Left colon (tissue), 2 donors: ENCODE data around the gene AKR1B1. TPM values are rescaled to one million over a fixed set of nuclear protein-coding genes. Genes with fewer than 3 reads are reported as not detected.
A peak's percentile ranks its signal among the peaks of the same experiment; 100 is the strongest.

ENCODE experiments used
- ATAC-seq: fragments of 200-7000 bp; cut with Tn5 transposase; one replicate; pipeline ENCODE4 v1.9.1; 2020; ENCODE audit warnings: mild to moderate bottlenecking, moderate library complexity
- DNase-seq, 2 donors: peaks; one replicate each; pipeline ENCODE4 v3.0.0-alpha.2; 2020
- intact Hi-C, 2 donors: fragments of 100-400 bp; cut with DNase I in 1 of 2; cut with micrococcal nuclease in 1 of 2; formaldehyde crosslinking; loops; one replicate each; pipeline versions ENCODE4 v1.11.2 to v1.14.0; 2022; cut with DNase I, micrococcal nuclease
- total RNA-seq, 2 donors: library from RNA; stranded (reverse); fragmentation: NEBNext Ultra II Directional; extraction: Animal tissue kit (Norgen Biotek cat#: 25700); gene quantifications; one replicate each; pipeline ENCODE4 v1.2.1, GENCODE V29; 2021
- donor health status: DM: no; HTN: no; CAD: no.
- donor health status: DM: yes; HTN: yes; CAD: no.

The AKR1B1 gene
- total RNA-seq, 2 donors from 2014 or later = 12.7 to 26.8 TPM

DNA sequence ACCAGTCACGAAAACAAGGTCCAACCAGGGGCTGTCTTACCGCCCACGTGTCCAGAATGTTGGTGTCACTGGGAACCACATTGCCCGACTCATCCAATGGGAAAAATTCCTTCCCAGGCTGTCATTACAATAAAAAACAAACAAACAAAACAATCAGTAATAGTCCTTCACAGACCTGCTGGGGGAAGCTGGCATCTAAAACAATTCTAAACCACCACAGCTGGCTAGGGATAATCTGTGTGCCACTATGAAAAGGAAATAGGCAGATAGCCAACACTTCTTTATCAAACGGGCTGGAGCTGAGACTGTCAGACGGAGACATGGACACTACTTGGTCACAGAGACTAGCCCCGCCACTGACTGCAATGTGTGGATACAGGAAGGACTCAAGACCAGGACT lies 9.2 kb downstream of the AKR1B1 start:
- no peak for DNase-seq
- ATAC-seq = peak; percentile 41
- intact Hi-C loops = no loop called here

GRCh38 chr7:134448356-134449229 lies 10.3 kb downstream of the AKR1B1 start:
- intact Hi-C loops = no loop called here
- ATAC-seq (no peak), DNase-seq (no peak)

DNA sequence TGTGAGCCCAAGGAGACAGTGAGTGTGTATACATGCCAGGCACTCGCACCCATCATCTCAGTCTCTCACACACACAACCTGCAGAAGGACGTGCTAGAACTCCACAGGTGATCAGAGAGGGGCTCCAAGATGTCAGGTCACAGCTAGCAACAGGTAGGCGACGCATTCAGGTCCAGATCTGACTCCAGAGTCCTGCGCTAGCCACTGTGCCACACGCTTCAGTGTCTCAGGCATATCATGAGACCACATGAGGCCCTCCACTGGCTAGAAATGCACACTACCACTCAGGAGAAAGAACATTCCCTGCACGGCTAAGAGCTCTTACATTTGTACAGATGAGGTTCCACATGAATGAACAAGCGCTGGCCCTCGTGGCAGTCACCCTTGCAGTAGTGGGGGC lies 11.5 kb downstream of the AKR1B1 start:
- intact Hi-C loops = no loop called here
- no peak for ATAC-seq

GRCh38 chr7:134446923-134447322 lies 12.0 kb downstream of the AKR1B1 start:
- intact Hi-C loops = no loop called here
- no peak for DNase-seq
- ATAC-seq = no peak

More for the DNA sequence above, 11.5 kb downstream of the AKR1B1 start:
- DNase-seq = no peak

DNA sequence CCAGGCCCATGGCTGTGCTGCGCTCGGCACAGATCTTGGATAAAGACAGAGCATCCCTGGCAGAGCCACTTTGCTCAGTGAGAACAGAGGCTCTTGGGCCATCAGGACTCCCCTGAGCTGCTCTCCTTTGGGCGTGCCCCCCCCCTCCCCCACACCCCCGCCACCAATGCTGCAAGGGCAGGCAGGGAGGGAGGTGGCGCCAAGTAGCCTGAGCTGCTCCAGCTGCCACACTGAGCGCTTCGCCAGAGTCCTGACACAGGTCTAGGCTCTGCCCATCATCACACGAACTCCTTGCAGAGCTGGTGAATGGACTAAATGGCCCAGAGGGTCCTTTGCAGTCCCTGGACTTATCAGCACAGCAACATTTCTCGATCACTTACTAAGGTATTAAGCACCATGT lies 12.5 kb downstream of the AKR1B1 start:
- ATAC-seq (no peak), DNase-seq (no peak)
- intact Hi-C loops = no loop called here

DNA sequence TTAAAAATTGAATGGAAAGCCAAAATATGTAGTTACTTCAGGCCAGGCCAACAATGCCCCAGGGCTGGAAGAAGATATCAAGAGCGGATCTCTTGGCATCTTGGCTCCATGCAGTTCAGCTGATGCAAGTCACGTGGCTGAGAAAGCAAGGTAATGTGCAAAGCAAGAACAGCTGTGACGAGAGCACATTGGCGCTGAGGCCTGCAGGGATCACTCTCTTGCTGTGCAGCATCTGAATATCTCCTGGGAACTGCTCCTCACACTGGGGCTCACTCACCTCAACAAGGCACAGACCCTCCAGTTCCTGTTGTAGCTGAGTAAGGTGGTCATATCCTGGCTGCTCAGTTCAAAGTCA lies 14.0 kb downstream of the AKR1B1 start:
- DNase-seq (no peak), ATAC-seq (no peak)
- intact Hi-C loops = no loop called here

- ATAC-seq = peak; percentile 88
- intact Hi-C loops = no loop called here
These were observed 14.5 kb downstream of the AKR1B1 start for GRCh38 chr7:134444198-134444960.

DNA sequence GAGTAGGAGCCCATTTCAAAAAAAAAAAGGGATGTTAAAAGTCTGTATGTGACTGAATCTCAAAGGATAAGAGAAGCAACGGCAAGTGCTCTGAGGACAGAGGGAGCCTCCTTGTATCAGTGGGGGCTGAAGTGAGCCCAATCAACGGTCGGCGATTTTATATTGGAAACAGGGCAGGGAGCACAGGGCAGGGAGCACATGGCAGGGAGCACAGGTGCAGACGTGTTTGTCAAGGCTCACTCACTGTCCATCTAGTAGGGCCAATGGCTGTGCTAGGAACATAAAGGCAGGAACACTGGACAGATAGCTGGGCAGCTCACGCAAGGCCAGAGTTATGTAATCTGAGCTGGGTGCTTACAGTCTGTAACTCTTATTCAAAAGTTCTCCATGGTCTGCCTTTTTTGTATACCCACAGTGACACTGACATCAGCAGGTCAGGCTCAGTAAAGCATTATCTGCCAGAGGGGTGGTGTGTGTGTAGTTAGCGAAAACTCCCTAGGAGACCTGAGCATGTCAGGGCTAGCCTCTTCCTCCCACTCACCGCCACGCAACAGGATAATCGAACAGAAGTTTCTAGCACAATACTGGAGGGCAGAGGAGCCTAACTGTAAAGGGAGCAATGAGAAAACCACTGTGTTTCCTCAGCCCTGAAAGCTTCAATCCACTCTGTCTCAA lies 15.4 kb downstream of the AKR1B1 start:
- intact Hi-C loops = no loop called here
- DNase-seq (no peak), ATAC-seq (no peak)

More at GRCh38 chr7:134444198-134444960, 14.5 kb downstream of the AKR1B1 start:
- DNase-seq = peak in 1 of 2 donors; percentile 40

GRCh38 chr7:134442441-134443220 lies 16.3 kb downstream of the AKR1B1 start:
- ATAC-seq = no peak
- intact Hi-C loops = no loop called here
- no peak for DNase-seq

- intact Hi-C loops = no loop called here
- DNase-seq (no peak), ATAC-seq (no peak)
These were observed 17.6 kb downstream of the AKR1B1 start for GRCh38 chr7:134441264-134441663.

DNA sequence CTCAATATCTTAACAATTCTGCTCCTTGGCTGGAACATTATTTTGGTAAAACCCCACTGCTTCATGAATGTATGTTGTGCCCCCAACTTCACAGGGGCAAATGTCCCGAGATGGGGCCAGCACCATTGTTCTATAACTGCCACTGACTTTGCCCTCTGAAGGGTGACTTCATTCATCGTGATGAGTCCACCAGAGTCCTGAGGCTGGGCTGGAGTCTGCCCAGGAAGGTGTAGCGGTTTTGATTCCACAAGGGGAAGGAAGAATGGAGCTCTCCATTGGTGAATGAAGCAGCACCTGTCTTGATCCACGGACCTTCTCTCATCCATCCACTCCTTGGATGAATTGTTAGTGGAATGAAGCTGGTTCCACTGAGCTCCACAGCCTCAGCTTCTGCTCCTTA lies 18.4 kb downstream of the AKR1B1 start:
- ATAC-seq (no peak), DNase-seq (no peak)
- intact Hi-C loops = no loop called here

GRCh38 chr7:134440067-134440466 lies 18.8 kb downstream of the AKR1B1 start:
- ATAC-seq (no peak), DNase-seq (no peak)
- intact Hi-C loops = no loop called here

DNA sequence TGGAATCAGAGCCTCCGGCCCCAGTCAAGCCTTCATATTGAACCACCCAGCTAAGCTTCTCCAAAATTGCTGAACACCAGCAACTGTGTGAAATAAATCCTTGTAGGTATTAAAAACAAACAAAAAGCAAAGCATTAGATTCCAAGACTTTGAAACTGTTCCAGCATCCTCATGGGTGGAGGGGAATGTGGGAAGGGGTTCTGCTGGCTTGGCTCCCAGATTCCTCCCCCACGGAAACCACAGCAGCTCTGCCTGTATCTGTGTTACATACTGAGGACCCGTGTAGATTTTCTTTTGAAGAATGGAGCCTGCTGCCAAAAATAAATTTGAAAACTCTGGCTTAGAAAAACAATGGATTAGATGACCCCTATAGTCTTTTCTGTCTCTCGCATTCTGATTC lies 20.0 kb downstream of the AKR1B1 start:
- DNase-seq (no peak), ATAC-seq (no peak)
- intact Hi-C loops = loop anchor here in 1 of 2 donors (5.0 kb wide), 1 partner anchor 73 kb away; no protein-coding TSS in a partner anchor

- no peak for DNase-seq
- no peak for ATAC-seq
- intact Hi-C loops = loop anchor here in 1 of 2 donors (5.0 kb wide), 1 partner anchor 77 kb away; no protein-coding TSS in a partner anchor
These were observed 23.6 kb downstream of the AKR1B1 start for GRCh38 chr7:134435161-134435920.

DNA sequence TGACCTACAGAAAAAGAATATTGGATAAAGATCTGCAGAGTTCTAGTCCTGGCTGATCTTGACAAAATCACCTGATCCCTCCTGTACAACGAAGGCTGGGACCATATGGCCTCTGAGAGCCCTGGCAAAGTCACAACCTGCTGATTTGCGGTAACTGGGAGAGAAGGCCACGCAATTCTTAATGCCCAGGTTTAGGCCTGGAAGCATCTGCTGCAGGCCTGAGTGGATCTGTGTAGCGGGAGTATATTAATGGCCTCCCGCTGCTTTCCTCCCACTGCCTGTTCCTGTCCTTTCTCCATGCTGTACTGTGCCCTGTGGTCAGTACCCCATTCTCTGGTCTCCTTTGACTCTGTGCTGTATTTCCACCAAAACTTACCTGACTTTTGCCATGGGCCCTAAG lies 24.2 kb downstream of the AKR1B1 start:
- no peak for DNase-seq
- intact Hi-C loops = loop anchor here in 1 of 2 donors (5.0 kb wide), 2 partner anchors 78 to 173 kb away; no protein-coding TSS in a partner anchor
- no peak for ATAC-seq

- DNase-seq (no peak), ATAC-seq (no peak)
- intact Hi-C loops = loop anchor here in 1 of 2 donors (5.0 kb wide), 1 partner anchor 174 kb away; no protein-coding TSS in a partner anchor
These were observed 25.5 kb downstream of the AKR1B1 start for GRCh38 chr7:134433430-134433829.

- DNase-seq = peak; percentile 88 to 92
- ATAC-seq = peak; percentile 82
- intact Hi-C loops = loop anchor here in 1 of 2 donors (5.0 kb wide), 1 partner anchor 175 kb away; no protein-coding TSS in a partner anchor
These were observed 26.4 kb downstream of the AKR1B1 start for GRCh38 chr7:134432296-134433152.
